ENCODE results near the gene NIT1.
"Not testable (repeated sequence)": the region's sequence is repeated elsewhere in the genome, so short reads cannot be mapped to it uniquely, and the experiment has no call there.

NIT1 gene

GRCh38 chr1:161098210-161099068 is 19.5 kb upstream of the NIT1 start, which contains the start of gene KLHDC9:
Gene KLHDC9, plus strand, starts transcription at chr1:161098361. Its CDS starts 175 bp downstream, at chr1:161098536.
- TF ChIP-seq POLR2AphosphoS5 (IDR thresholded peaks at IDR 0.05; ENCODE audit: low read depth, low read length) (no peak), TAF1 (IDR thresholded peaks at IDR 0.05; ENCODE audit: borderline replicate concordance, low read depth, low read length) (no peak), POLR2A (IDR thresholded peaks at IDR 0.05; ENCODE audit: low read depth, low read length) (no peak)
- FAIRE-seq (peak; percentile 95), DNase-seq (ENCODE audit: insufficient read length) (peak; percentile 96)

GRCh38 chr1:161099090-161099802 is 18.7 kb upstream of the NIT1 start:
- FAIRE-seq (no peak), DNase-seq (ENCODE audit: insufficient read length) (no peak)
- TF ChIP-seq POLR2AphosphoS5 (IDR thresholded peaks at IDR 0.05; ENCODE audit: low read depth, low read length) = 0 out of 2 replicates have a peak, but pooled peaks have one; percentile 42
- no peak; the same call in 1 of the 2 replicates for TF ChIP-seq POLR2A (IDR thresholded peaks at IDR 0.05; ENCODE audit: low read depth, low read length)
- no peak for TF ChIP-seq TAF1 (IDR thresholded peaks at IDR 0.05; ENCODE audit: borderline replicate concordance, low read depth, low read length)

DNA sequence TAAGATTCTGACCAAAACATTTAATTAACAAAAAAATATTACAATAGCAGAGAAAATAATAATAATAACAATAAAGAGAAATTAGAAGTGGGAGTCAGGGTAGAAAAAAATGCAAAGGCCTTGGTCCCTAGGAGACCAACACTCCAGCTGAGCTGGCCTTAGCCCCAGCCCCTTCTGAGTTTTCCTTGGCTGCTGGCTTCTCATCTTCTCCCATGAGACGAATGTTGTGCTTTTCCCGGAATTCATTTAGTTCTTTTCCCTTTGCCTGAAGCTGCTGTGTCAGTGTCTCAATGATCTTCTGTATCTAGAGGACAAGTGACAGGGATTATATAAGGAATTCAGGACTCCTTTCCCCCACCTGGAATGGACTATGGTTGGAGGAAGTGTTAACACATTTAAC is 17.3 kb upstream of the NIT1 start:
- TF ChIP-seq TAF1 (IDR thresholded peaks at IDR 0.05; ENCODE audit: borderline replicate concordance, low read depth, low read length) (no peak), POLR2A (IDR thresholded peaks at IDR 0.05; ENCODE audit: low read depth, low read length) (no peak), POLR2AphosphoS5 (IDR thresholded peaks at IDR 0.05; ENCODE audit: low read depth, low read length) (no peak)

DNA sequence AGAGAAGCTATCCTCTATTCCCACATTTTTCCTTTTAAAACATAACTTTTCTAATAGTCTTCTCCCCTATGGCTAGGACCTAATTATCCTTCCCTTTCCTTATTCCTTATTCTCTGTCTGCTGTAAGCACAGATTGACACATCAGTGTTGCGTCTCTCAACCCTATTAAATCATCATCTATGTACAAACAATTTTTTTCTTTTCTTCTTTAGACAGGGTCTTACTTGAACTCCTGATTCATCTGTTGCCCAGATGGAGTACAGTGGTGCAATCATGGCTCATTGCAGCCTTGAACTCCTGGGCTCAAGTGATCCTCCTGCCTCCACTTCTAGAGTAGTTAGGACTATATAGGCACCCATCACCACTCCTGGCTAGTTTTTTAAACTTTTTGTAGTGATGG is 11.5 kb upstream of the NIT1 start:
- no peak for FAIRE-seq
- DNase-seq (ENCODE audit: insufficient read length) = no peak
- no peak for TF ChIP-seq POLR2AphosphoS5 (IDR thresholded peaks at IDR 0.05; ENCODE audit: low read depth, low read length)
- TF ChIP-seq POLR2A (IDR thresholded peaks at IDR 0.05; ENCODE audit: low read depth, low read length) = no peak
- TF ChIP-seq TAF1 (IDR thresholded peaks at IDR 0.05; ENCODE audit: borderline replicate concordance, low read depth, low read length) = no peak

More for the DNA sequence above, 17.3 kb upstream of the NIT1 start:
- FAIRE-seq = no peak
- DNase-seq (ENCODE audit: insufficient read length) = no peak

DNA sequence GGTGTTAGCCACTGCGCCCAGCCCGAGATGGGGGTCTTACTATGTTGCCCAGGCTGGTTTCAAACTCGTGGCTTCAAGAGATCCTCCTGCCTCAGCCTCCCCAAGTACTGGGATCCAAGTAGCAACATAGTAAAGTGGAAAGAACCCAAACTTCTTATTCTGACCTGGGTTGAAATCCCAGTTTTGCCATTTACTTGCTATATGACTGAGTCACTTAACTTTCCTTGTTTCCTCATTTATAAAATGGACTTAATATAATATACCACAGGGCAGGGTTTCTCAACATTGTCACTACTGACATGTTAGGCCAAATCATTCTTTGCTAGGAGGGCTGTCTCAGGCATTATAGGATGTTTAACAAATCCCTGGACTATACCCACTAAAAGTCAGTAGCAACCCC is 6.8 kb upstream of the NIT1 start:
- FAIRE-seq (no peak), DNase-seq (ENCODE audit: insufficient read length) (no peak)
- TF ChIP-seq POLR2A (IDR thresholded peaks at IDR 0.05; ENCODE audit: low read depth, low read length) (no peak), POLR2AphosphoS5 (IDR thresholded peaks at IDR 0.05; ENCODE audit: low read depth, low read length) (no peak), TAF1 (IDR thresholded peaks at IDR 0.05; ENCODE audit: borderline replicate concordance, low read depth, low read length) (no peak)

DNA sequence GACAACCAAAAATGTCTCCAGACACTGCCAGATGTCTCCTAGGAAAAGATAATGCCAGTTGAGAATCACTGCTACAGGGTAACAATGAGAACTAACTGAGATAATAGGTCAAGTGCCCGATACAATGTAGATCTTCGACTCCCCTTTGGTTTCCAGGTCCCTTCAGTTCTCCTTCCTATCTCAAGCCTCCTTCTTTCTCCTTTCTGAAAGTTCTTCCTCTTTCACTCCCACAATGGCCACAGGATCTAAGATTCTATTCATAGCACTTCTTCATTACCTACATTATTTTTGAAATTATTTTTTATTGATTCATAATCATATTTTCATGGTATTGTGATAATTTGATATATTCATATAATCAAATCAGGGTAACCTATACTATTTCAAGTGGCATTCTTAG is 6.4 kb upstream of the NIT1 start:
- no peak for FAIRE-seq
- DNase-seq (ENCODE audit: insufficient read length) = no peak
- no peak for TF ChIP-seq POLR2AphosphoS5 (IDR thresholded peaks at IDR 0.05; ENCODE audit: low read depth, low read length)
- no peak for TF ChIP-seq POLR2A (IDR thresholded peaks at IDR 0.05; ENCODE audit: low read depth, low read length)
- no peak for TF ChIP-seq TAF1 (IDR thresholded peaks at IDR 0.05; ENCODE audit: borderline replicate concordance, low read depth, low read length)

- FAIRE-seq (no peak), DNase-seq (ENCODE audit: insufficient read length) (no peak)
- TF ChIP-seq POLR2A (IDR thresholded peaks at IDR 0.05; ENCODE audit: low read depth, low read length) (no peak), TAF1 (IDR thresholded peaks at IDR 0.05; ENCODE audit: borderline replicate concordance, low read depth, low read length) (no peak), POLR2AphosphoS5 (IDR thresholded peaks at IDR 0.05; ENCODE audit: low read depth, low read length) (no peak)
Measured at GRCh38 chr1:161113915-161114314, 4.0 kb upstream of the NIT1 start.

DNA sequence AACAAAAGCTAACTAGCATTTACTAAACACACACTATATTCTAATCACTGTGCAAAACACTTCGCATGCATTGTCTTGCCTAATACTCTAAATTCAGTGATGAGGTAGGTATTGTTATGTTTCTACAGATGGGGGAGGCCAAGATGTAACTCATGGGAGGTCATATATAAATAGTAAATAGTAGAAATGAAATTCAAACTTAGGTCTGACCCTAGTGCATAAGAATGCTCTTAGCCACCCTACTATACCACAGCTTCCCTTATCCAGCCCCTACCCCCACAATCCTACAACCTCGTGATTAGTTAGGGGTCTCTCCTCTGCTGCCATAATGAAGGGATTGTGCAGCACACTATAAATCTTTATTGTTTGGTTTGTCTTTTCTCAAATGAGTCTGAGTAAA is 3.3 kb upstream of the NIT1 start:
- FAIRE-seq (no peak), DNase-seq (ENCODE audit: insufficient read length) (no peak)
- no peak for TF ChIP-seq TAF1 (IDR thresholded peaks at IDR 0.05; ENCODE audit: borderline replicate concordance, low read depth, low read length)
- TF ChIP-seq POLR2AphosphoS5 (IDR thresholded peaks at IDR 0.05; ENCODE audit: low read depth, low read length) = no peak
- no peak for TF ChIP-seq POLR2A (IDR thresholded peaks at IDR 0.05; ENCODE audit: low read depth, low read length)

DNA sequence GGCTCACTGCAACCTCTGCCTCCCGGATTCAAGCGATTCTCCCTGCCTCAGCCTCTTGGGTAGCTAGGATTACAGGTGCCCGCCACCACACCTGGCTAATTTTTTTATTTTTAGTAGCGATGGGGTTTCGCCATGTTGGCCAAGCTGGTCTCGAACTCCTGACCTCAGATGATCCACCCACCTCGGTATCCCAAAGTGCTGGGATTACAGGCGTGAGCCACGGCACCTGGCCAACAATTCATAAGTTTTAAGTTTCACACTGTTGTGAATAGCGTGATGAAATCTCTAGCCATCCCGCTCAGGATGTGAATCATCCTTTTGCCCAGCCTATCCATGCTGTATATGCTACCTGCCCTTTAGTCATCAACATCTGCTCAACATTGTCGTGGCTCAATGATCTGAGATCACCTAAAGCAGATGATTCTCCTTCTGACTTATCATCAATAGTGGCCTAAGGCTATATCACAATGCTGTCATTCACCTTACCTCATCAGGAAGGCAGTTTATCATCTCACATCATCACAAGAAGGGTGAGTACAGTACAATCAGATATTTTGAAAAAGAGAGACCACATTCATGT is 2.7 kb upstream of the NIT1 start:
- FAIRE-seq = no peak
- no peak for TF ChIP-seq POLR2AphosphoS5 (IDR thresholded peaks at IDR 0.05; ENCODE audit: low read depth, low read length)
- no peak for TF ChIP-seq TAF1 (IDR thresholded peaks at IDR 0.05; ENCODE audit: borderline replicate concordance, low read depth, low read length)
- TF ChIP-seq POLR2A (IDR thresholded peaks at IDR 0.05; ENCODE audit: low read depth, low read length) = no peak
- no peak for DNase-seq (ENCODE audit: insufficient read length)

DNA sequence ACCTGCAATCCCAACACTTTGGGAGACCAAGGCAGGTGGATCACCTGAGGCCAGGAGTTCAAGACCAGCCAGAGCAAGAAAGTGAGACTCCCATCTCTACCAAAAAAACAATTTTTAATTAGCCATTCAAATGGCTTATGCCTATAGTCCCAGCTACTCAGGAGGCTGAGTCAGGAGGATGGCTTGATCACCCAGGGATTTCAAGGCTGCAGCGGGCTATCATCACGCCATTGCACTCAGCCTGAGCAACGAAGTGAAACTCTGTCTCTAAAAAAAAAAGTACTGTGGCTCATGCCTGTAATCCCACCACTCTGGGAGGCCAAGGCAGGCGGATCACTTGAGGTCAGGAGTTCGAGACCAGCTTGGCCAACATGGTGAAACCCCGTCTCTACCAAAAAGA is 1.9 kb upstream of the NIT1 start:
- not testable (repeated sequence) for FAIRE-seq; DNase-seq (ENCODE audit: insufficient read length)

DNA sequence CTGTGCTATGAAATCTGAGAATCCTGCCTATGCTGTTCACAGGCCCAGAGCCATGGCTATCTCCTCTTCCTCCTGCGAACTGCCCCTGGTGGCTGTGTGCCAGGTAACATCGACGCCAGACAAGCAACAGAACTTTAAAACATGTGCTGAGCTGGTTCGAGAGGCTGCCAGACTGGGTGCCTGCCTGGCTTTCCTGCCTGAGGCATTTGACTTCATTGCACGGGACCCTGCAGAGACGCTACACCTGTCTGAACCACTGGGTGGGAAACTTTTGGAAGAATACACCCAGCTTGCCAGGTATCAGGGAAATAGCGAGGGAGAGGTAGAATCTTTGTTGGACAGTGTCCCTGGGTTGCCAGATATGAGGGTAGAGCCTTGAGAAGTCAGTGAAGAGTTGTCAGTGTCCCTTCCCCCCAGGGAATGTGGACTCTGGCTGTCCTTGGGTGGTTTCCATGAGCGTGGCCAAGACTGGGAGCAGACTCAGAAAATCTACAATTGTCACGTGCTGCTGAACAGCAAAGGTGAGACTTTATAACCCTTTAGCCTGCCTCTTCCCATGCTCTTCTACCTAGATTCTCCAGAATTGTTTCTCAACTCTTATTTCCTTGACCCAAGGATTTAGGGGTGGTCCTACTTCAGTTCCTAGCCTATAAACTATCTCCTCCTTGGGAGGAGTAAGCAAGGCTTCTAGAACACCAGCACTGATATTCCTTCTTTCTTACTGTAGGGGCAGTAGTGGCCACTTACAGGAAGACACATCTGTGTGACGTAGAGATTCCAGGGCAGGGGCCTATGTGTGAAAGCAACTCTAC is 1.4 kb downstream of the NIT1 start:
- no peak for TF ChIP-seq TAF1 (IDR thresholded peaks at IDR 0.05; ENCODE audit: borderline replicate concordance, low read depth, low read length)
- 0 out of 2 replicates have a peak, but pooled peaks have one; percentile 33 for TF ChIP-seq POLR2AphosphoS5 (IDR thresholded peaks at IDR 0.05; ENCODE audit: low read depth, low read length)
- DNase-seq (ENCODE audit: insufficient read length) (peak; percentile 44), FAIRE-seq (peak; percentile 50)
